Measurements from ENCODE around the gene DISC1.

Gene DISC1

DNA sequence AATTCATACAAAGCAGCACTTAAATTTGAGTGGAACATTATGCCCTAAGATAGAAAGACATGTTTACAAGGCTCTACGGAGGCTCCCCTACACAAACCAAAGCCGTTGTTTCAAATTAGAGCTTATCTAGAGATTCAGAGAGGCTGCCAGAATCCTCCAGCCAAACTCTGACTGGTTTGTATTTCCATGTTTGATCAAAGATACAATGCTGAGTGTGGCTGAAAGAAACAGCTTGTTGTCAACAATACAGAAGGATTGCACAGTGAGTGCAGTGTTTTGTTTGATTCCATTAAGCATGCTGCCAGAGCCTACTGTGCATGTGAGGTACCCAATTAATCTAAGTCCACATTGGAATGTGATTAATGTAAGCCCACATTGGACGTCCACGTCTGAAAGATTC lies 402.7 kb downstream of the DISC1 start:
- no peak for FAIRE-seq

GRCh38 chr1:232031156-232031555 lies 404.6 kb downstream of the DISC1 start:
- no peak for FAIRE-seq

More for the DNA sequence above, 402.7 kb downstream of the DISC1 start:
- DNase-seq (ENCODE audit: low spot score) = no peak

GRCh38 chr1:232033285-232033684 lies 406.7 kb downstream of the DISC1 start:
- DNase-seq (ENCODE audit: low spot score) (no peak), FAIRE-seq (no peak)

More at GRCh38 chr1:232031156-232031555, 404.6 kb downstream of the DISC1 start:
- DNase-seq (ENCODE audit: low spot score) = no peak

- FAIRE-seq = no peak
Measured at GRCh38 chr1:232034556-232034955, 408.0 kb downstream of the DISC1 start.

GRCh38 chr1:232036181-232036933 lies 409.8 kb downstream of the DISC1 start:
- no peak for FAIRE-seq
- no peak for DNase-seq (ENCODE audit: low spot score)

More at GRCh38 chr1:232034556-232034955, 408.0 kb downstream of the DISC1 start:
- DNase-seq (ENCODE audit: low spot score) = no peak

- FAIRE-seq (peak; percentile 73), DNase-seq (ENCODE audit: low spot score) (no peak)
Measured at GRCh38 chr1:232037774-232038388, 411.3 kb downstream of the DISC1 start.

GRCh38 chr1:232038706-232039677 lies 412.4 kb downstream of the DISC1 start:
- DNase-seq (ENCODE audit: low spot score) = peak; percentile 60
- no peak for FAIRE-seq

DNA sequence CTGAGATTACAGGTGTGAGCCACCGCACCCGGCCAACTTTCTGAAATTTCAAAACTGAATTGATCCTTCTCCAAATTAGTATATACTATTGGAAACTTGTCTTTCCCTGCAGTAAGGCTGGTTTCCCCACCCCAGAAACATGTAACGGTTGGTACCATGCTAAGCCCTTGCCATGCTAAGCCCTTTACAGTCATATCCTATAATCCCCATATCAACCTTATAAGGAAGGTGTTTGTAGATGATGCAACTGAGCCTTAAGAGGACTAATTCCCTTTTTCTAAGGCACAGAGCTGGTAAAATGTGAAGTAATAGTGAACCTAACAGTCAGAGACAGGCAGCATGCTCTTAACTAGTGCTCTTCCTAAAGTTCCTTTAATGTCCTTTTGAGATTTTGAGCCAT lies 413.7 kb downstream of the DISC1 start:
- FAIRE-seq (no peak), DNase-seq (ENCODE audit: low spot score) (no peak)

- DNase-seq (ENCODE audit: low spot score) (no peak), FAIRE-seq (no peak)
Measured at GRCh38 chr1:232044728-232045127, 418.1 kb downstream of the DISC1 start.

DNA sequence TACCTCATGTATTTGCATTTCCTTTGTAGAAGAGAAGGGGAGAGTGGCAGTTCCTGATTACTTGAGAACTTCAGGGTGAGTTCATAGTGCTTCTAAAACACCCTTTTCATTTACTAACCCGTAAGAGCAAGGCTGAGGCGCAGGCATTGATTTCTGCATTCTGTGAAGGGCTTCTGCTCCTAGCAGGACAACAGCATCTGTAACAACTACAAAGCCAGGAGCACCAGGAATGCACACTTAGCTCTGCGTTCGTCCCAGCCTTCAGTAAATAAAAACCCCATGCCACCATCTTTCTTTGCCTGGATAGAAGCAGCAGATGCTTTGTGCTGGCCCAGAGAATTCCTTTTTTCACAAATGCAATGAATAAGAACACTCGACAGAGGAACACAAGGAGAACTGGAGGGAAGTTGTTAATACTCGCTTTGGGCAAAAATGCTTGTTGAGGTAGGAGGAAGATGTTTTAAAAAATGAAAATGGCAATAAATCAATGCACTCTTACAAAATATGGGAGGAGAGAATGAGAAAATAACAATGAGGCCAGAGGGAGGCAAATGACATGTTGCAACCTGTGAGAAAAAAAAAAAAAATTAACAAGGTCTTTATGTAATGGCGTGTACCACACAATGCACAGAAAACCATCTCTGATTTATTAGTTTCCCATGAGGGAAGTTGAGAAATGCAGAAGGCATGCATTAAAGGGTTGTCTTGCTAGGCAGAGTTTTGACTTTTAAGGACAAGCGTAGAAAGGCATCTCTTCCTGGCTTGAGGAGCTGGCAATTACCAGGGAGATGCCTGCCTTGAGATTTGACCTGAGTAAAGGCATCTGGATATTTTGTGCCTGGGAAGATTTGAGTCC lies 418.8 kb downstream of the DISC1 start:
- DNase-seq (ENCODE audit: low spot score) = no peak
- FAIRE-seq = no peak

DNA sequence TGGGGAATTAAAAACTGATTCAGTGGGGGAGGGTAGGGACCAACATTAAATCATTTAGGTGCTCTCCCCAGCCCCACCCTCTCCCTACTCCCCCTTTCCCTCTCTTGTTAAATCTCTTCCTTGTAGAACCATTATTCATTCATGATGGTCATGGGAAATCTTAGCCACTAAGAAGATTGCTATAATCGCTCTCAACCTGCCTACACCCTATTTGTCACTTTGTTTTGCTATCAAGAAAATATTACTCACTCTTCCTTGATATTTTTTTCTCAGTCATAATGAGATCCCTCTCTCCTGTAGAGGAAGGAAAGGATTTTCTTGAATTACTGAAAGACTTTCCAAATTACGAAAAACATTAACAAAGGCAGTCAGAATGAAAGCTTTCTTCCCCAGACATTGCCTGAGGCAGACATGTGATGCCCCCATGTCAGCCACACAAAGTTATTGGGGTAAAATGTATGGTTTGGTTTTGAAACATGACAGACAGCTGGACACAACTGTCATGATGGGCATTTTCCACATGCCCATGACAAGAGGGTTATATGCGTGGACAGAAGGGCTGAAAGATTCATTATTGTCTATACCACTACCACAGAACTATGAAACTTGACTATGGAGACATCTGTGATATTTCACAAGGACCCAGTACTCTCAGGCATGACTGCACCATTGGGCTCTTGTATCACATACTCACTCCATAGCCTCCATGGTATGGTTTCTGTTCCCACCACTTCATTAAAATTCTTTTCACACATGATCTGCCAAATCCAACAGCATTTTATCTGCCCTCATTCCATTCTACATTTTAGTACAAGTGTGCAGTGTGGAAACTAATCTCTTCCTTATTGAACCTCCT lies 420.1 kb downstream of the DISC1 start:
- DNase-seq (ENCODE audit: low spot score) = no peak
- FAIRE-seq = no peak

DNA sequence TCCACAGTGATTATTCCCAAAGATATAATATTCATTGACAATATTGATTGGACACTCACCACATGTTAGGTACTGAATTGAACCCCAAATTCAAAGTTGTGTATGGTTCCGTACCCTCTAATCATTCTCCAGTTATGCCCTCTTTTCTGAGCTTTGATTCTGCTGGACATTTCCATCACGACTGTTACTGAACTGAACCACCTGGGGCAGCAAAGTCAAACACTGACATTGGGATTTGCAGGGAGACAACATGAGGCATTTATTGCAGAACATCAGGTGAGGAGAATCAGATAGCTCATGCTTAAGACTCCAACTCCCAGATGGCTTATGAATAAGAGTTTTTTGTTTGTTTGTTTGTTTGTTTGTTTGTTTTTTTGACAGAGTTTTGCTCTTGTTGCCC lies 420.9 kb downstream of the DISC1 start:
- FAIRE-seq = no peak
- no peak for DNase-seq (ENCODE audit: low spot score)

GRCh38 chr1:232048481-232048880 lies 421.9 kb downstream of the DISC1 start:
- DNase-seq (ENCODE audit: low spot score) (no peak), FAIRE-seq (no peak)

GRCh38 chr1:232049335-232049734 lies 422.7 kb downstream of the DISC1 start:
- no peak for FAIRE-seq

GRCh38 chr1:232057217-232057895 lies 430.8 kb downstream of the DISC1 start:
- no peak for DNase-seq (ENCODE audit: low spot score)
- no peak for FAIRE-seq

More at GRCh38 chr1:232049335-232049734, 422.7 kb downstream of the DISC1 start:
- no peak for DNase-seq (ENCODE audit: low spot score)

DNA sequence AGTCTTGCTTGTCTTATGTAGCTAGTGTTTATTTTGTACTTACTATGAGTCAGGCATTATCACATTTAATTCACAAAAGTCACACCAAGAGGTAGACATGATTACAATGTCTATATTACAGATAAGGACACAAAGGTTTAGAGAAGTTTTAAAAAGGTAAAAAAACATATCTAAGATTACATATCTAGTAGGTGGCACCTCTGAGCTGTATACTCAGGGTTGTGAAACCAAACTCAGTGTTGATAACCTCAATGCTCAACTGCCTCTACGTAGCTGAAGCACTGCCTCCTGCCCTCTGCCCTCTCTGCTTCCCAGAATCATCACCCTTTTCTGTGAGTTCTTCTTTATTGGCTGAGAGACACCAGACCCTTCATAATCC lies 431.3 kb downstream of the DISC1 start:
- FAIRE-seq = no peak
- no peak for DNase-seq (ENCODE audit: low spot score)

DNA sequence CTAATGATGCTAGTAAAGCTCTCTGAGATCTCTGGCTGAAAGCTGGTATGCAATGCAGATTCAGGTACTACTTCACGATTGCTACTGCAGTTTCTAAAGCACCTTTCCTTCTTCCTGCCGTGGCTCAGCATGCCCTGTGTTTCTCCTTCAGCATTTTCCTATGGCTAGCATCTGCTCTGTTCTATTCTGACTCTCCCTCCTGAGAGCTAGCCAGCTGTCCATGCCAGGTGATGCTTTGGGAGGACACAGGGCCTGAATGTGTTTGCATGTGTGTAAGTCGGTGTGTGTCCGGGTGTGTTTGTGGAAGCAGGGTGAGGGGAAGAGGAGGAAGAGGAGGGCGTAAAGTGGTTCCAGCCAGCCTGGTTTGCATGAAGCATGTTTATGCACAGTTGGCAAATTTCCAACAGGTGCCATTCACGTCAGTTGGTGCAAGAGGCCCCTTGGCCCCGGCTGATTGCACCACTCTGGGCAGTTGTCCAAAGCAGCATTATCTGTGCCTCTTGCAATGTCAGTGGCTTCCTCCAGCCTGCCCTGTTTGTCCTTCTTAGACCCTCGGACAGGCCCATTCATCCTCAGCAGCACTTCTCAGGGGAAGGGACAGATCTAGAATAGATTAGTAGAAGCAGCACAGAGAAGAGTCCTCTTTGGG lies 433.3 kb downstream of the DISC1 start:
- DNase-seq (ENCODE audit: low spot score) = no peak

GRCh38 chr1:232062967-232063366 lies 436.4 kb downstream of the DISC1 start:
- FAIRE-seq = no peak
- DNase-seq (ENCODE audit: low spot score) = no peak

More for the DNA sequence above, 433.3 kb downstream of the DISC1 start:
- peak; percentile 42 for FAIRE-seq

GRCh38 chr1:232066521-232066920 lies 439.9 kb downstream of the DISC1 start:
- DNase-seq (ENCODE audit: low spot score) (no peak), FAIRE-seq (no peak)

Measured in urothelium cell line (cell line).